HG02623 (cell line): ENCODE data around the gene SRF.

Experiments
- ATAC-seq: cut with Tn5 transposase; IDR thresholded peaks from one replicate; pipeline ENCODE4 v1.9.1; 2021; ENCODE audit warnings: moderate library complexity; ENCODE audit not compliant: unreplicated experiment

Gene SRF

DNA sequence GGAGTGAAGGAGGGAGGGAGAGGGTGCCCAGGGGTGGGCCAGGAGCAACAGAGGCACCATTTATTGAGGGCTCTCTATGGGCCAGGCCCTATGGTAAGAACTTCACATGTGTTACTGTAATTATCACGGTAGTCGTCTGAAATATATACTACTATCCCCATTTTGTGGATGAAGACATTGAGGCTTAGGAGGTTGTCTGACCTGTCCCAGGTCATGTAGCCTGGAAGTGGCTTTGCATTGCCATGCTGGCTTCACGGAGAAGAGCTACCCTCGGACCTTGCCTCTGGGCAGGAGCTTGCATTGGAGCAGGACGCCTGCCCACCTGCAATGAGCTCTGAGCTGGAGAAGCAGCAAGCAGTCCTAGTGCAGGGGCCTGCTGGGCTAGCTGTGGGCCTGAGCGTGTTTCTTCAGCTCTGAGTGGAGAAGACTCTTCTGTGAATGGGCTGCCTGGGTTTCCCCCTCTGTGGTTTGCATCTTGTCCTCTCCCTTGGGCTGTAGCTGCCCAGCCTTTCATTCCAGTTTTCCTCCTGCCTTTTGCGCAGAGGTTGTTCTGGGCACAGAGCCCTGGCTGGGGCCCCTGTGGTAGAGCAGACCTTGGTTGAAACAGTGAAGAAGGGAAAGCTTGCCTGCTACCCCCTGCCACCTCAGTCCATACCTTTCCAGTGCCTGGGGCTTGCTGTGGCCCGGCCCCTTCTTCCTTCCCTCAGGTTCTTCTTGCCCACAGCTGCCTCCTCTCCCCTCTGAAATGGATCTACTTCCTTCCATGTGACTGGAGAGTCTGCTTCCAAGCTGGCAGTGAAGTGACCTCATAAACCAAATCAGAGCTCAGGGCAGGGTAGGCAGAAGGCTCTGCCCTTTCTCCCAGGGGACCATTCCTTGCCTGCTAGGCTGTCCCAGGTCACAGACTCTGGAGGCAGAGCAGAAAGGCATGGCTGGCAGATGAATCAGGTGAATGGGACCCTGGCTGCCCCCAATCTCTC is 24.1 kb upstream of the SRF start:
- no peak for ATAC-seq

DNA sequence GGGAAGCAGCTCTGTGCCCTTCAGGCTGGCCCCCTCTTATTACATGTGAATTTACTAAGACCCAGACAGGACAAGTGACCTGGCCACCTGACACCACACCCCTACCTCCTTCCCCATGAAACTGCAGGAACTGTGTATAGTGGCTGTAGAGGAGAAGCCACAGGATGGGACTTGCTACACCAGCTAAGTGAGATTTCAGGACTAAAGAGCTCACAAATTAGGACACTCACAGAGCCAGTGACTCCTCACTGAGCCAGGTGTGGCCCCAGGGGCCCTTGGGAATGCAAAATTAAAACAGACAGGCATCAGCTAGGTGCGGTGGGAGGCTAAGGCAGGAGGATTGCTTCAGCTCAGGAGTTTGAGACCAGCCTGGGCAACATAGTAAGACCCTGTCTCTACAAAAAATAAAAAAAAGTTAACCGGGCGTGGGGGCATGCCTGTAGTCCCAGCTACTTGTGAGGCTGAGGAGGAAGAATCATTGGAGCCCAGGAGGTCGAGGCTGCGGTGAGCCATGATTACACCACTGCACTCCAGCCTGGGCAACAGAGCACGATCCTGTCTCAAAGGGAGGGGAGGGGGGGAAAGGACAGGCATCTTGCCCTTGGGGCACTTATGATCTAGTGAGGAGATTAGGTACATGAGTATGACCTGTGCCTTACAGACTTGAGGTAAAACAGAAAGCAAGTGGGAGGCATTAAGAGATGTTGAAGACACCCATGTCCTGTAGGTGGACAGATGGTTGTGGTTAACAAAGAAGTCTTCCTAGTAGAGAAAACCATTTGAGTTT is 23.2 kb upstream of the SRF start:
- ATAC-seq = no peak

DNA sequence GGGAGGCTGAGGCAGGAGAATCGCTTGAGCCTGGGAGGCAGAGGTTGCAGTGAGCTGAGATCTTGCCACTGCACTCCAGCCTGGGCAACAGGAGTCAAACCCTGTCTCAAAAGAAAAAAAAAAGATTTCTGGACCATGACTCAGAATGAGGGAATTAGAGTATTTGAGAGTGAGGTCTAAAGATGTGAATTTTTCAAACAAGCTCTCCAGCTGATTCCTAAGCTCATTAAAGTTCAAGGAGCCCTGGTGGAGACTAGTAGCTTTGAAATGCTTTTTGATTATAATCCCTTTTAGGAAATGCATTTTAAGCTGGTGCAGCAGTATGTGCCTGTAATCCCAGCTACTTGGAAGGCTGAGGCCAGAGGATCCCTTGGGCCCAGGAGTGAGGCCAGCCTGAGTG is 21.8 kb upstream of the SRF start:
- no peak for ATAC-seq

DNA sequence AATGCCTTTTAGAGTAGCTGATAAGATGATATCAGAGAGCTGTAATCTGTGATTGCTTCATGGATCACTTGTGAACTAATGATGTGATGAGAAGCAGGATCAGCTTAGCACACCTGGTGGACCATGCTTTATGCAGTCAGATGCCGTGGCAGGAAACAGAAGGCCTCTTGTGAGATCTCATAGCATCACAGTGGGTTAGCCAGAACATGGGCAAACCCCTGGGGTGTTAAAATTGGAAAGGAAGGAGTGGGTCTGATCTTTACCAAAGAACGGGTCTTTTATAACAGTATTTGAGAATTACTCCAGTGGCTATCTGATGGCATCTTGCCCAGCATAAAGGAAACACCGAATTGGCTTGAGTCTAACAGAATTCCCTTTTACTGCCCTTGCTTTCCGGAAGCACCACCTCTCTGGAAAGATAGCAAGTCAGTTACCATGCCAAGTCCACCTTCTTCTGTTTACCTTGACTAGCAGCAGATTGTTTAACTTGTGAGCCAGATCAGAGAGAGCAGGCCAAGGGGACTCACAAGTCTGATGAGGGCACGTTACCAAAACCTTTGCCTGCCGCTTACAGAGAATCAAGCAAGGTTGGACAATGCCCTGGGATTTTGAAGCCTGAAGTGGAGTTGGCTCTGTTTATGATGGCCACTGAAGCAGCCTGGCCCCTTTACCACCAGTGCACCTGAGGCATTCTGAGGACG is 20.9 kb upstream of the SRF start:
- no peak for ATAC-seq

DNA sequence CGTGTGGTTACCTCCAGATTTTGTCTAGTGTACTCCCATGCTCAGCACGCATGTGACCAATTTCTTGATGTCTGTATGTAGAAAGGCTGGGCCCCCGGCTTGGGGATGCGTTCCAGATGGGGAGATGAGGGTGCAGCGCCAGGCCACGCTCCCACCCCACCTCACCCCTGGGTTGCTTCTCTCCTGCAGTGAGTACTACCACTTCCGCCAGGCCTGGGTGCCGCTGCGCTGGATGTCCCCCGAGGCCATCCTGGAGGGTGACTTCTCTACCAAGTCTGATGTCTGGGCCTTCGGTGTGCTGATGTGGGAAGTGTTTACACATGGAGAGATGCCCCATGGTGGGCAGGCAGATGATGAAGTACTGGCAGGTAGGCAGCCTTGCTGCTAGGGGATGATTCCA is 11.5 kb upstream of the SRF start:
- no peak for ATAC-seq

DNA sequence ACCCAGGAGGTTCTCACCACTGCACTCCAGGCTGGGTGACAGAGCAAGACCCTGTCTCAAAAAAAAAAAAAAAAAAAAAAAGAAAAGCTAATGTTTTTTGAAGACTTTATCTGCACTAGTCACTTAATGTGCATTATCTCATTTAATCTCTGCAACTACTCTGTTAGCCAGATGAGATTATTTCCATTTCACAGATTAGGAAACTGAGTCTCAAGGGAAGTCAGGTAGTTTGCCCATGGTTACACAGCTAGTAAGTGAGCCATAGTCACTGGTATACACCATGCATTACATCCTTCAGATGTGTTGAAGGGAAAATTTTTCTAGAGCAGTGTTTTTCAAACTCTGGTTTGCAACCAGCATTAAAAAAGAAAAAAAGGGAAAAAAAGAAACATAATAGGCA is 7.2 kb upstream of the SRF start:
- ATAC-seq = no peak

DNA sequence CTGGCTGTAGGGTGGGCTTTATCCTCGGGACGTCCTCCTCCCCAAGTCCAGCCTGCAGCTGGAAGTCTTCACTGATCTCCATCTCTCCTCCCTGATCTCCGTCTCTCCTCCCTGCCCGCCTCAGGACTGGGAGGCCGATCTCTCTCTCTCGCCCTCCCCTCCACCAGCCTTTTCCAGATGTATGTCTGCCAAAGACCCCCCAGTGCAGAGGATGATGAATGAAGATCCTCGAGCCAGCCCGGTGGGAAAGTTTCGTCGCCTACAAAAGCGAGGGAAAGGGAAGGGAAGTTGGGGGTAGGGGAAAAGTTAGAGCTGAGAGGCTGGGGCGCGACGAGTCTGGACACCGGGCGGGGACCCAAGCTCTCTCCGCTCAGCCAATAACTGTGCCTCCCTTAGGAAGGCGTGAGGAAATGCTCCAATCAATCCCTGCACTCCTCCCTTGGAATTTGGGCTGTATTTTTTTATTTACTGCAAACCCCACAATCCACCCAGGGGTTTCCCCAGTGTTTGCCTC is 595 bp upstream of the SRF start:
- ATAC-seq = no peak

DNA sequence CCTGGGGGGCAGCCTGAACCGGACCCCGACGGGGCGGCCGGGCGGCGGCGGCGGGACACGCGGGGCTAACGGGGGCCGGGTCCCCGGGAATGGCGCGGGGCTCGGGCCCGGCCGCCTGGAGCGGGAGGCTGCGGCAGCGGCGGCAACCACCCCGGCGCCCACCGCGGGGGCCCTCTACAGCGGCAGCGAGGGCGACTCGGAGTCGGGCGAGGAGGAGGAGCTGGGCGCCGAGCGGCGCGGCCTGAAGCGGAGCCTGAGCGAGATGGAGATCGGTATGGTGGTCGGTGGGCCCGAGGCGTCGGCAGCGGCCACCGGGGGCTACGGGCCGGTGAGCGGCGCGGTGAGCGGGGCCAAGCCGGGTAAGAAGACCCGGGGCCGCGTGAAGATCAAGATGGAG is 636 bp downstream of the SRF start:
- ATAC-seq = no peak

DNA sequence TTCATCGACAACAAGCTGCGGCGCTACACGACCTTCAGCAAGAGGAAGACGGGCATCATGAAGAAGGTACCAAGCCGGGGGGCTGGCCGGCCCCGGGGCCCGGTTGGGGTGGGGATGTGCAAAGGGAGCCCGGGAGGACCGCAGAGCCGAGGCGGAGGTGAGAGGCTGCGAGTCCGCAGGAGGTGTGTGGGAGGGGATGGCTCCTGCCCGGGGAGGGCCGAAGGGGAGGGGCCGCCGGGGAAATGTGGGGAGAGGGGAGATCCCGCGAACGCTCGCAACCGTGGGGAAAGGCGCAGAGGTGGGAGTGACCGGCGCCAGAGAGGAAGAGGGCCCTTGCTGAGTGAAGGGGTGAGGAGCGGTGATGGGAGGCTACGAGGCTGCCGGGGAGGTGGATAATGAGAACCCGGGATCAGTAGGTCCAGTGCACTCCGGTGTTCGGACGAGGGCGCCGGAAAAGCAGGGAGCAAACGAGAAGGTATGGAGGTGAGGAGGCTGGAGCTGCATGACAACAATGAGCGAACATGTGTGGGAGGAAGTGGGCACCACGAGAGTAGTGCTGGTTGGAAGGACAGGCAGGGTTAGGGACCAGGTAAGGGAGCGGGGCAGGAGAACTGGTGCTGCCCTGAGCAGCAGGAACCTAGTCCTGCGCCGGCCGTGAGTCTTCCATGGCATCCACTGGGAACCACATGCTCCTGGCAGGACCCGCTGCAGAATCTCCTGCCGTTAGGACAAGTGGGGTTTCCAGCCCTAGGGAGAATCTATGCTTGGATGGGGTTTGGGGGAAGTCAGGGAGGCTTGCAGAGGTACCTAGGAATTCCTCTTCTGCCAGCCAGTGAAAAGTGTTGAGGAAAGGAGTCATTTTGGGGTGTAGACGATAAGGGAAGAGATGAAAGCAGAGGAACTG is 1.3 kb downstream of the SRF start:
- ATAC-seq = no peak

DNA sequence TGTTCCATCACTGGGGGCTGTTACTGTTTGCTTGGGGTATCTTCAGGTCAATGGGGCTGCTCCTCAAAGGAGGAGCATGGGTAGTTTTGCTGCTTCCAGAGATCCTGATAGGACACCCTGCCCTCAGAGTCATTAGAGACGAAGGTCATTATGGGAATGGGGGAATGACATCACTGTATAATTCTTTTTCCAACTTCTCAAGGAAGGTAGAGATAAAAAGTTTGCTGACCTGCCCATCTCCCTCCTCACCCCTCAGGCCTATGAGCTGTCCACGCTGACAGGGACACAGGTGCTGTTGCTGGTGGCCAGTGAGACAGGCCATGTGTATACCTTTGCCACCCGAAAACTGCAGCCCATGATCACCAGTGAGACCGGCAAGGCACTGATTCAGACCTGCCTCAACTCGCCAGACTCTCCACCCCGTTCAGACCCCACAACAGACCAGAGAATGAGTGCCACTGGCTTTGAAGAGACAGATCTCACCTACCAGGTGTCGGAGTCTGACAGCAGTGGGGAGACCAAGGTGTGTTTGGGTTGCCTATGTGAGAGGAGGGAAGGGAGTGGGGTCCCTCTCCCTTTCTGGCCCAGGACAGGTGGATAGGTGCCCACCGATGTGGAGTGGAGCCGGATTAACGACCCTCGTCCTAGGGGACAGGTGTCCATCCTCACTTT is 2.7 kb downstream of the SRF start:
- no peak for ATAC-seq

DNA sequence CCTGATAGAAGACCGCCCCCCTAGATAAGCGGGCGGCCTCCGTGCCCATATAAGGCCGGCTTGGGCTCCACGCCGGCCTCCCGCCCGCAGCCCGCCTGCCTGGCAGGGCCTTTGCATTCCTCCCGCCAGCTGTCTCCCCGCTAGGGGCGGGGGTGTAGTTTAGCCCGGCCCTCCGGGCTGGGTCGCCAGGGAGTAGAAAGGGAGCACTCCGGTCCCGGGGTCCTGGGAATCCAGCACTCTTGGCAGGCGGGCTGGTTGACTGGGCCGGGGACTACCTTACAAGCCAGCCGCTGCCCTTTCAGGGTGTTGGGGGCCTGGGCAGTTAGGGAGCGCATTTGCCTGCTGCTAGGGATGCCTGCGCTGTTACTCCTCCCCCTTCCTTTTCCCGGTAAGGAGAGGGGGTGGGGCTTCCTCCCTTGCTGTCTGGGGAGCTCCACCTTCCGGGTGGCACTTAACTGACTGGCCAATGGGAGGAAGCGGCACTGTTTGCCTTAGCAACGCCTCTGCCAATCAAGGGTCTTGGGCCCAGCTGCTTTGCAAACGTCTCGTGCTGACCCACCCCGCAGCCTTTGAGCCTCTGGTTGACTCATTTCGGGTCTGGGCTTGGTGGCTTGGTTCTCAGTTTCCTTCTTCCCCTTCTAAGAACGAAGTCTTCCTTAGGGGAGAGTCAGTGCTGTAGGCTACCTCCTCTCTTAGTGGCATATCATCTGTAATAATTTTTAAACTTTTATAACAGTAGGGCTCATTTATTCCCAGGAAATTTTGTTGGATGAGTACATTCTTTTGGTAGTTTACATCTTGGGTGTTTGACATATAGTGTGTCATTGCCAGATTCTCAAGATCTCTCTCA is 3.4 kb downstream of the SRF start:
- ATAC-seq = peak; percentile 67

DNA sequence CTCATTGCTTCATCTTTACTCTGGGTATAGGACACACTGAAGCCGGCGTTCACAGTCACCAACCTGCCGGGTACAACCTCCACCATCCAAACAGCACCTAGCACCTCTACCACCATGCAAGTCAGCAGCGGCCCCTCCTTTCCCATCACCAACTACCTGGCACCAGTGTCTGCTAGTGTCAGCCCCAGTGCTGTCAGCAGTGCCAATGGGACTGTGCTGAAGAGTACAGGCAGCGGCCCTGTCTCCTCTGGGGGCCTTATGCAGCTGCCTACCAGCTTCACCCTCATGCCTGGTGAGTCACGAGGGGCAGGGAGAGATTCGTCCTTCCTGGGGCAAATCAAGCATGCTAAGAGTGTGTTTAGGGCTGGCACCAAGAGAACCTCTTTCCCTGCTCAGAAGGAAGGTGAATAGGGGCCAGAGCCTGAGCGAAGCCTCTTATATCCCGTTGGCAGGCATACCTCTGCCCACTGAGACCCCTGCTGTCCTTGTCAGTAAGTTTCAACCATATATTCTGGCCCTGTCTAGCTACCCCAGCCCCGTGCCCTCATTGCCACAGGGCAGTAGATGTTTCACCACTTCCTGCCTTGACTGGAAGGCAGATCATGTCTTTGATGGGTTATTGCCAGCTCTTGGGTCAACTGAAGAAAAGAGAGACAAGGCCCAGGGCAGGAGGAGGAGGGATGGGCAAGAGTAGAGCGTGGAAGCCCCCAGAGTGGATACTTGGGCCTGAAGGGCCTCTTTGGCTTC is 4.8 kb downstream of the SRF start:
- no peak for ATAC-seq

DNA sequence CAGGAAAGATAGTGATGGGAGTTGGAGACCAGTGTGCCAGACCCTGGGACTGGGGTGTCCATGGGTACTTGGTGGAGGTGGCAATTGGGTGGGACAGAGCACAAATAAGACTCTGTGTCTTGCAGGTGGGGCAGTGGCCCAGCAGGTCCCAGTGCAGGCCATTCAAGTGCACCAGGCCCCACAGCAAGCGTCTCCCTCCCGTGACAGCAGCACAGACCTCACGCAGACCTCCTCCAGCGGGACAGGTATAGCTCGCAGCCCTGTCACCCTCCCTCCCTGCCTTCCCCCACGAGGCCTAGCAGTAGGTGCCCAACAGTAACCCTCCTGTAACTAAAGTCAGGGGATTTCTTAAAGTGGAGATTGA is 5.3 kb downstream of the SRF start:
- no peak for ATAC-seq

DNA sequence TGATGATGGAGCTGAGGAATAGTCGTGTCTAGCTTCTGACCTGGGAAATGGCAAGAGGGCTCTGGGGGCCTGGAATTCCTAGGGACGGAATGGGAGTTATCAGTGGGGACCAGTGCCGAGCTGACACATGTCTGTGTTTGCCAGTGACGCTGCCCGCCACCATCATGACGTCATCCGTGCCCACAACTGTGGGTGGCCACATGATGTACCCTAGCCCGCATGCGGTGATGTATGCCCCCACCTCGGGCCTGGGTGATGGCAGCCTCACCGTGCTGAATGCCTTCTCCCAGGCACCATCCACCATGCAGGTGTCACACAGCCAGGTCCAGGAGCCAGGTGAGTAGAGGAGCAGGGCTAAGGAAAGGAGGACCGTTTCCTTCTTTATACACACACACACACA is 7.1 kb downstream of the SRF start:
- ATAC-seq = no peak

DNA sequence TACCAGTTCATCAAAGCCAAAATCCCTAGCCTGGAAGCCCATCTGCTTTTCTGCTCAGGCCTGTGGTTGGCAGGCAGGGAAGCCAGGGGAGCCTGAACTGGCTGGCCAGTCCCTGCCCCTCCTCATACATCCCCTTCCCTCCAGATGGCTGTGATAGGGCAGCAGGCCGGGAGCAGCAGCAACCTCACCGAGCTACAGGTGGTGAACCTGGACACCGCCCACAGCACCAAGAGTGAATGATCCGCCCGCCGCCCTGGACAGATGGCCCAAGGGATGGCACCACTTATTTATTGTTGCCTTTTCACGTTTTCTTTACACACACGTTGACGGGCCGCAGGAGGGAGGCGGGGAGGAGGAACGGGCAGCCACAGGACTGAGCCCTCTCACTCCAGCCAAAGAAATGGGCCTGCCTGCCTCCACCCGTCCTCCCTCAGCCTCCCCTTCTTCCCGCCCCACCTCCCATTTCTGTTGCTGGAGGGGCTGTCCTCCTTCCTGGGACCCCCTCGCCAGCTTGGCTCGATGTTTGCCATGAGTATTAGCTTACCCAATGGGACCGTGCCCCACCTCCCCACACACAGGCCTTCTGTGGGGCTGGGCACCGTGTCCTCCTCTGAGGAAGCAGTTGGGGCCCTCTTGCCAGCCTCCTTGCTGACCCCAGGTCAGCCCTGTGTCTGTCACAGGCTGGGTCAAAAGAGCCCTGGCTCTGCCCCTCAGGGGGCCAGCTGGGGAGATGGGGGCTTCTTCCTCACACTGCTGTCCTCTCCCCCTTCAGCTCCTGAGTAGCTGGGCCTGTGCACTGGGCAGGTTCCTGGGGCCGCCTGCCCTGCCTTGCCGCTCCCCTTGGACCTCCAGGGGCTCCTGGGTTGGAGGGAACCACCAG is 8.1 kb downstream of the SRF start:
- no peak for ATAC-seq

DNA sequence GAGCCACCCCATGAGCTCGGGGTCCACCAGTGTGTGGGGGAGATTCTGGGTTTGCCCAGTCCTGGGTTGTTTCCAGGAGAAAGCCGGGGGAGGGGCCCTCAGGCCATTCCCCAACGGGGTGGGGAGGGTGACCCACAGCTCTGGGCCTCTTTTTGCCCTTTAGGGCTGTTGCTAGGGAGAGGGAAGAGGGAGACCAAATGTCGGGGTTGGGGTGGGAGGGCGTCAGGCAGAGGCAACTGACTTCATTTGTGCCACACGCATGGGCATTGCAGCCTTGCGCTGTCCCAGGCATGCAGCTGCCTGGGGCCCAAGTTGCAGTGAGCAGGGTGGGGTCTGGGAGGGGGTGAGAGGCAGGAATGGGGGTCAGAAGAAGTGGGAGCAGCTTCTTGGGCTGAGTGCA is 9.0 kb downstream of the SRF start:
- ATAC-seq = no peak

DNA sequence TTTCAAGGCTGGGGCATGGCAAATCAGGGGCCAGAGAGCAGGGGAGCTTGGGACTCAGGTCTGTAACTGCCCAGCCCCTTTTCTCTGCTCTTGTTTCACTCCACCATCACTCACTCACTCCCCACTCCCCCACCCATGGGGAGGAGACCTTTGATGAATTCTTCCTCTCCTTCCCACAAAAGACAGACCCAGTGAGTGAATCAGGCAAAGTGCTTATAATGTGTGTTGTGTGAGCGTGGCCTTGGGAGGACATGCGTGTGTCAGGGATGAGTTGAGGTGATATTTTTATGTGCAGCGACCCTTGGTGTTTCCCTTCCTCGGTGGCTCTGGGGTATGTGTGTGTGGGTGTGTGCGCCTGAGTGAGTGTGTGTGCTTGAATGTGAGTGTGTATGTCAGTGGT is 9.9 kb downstream of the SRF start:
- ATAC-seq = no peak
